Activated T-cell treated with anti-CD3 and anti-CD28 coated beads, Interleukin-2, amount 50 U/mL, for 4 hours (primary cell): ENCODE results near the gene WDR72. TPM values are rescaled to one million over a fixed set of nuclear protein-coding genes. Genes with fewer than 3 reads are reported as not detected.
"Not testable (repeated sequence)": the region's sequence is repeated elsewhere in the genome, so short reads cannot be mapped to it uniquely, and the experiment has no call there.

Experiments
- ATAC-seq, 2 donors: fragments of 200-7000 bp; cut with Tn5 transposase; one replicate each; pipeline ENCODE4 v1.10.0; 2021
- DNase-seq: peaks from one replicate; pipeline ENCODE4 v3.0.0-alpha.2; 2020
- H3K27me3 Mint-ChIP-seq: one replicate; pipeline ENCODE4 v1.8.0; 2021; ENCODE audit warnings: low read depth, mixed read lengths
- H3K36me3 Mint-ChIP-seq: one replicate; pipeline ENCODE4 v1.8.0; 2022; ENCODE audit warnings: mixed read lengths; ENCODE audit not compliant: insufficient read depth
- H3K4me1 Mint-ChIP-seq: one replicate; pipeline ENCODE4 v1.8.0; 2021; ENCODE audit warnings: low read depth, mixed read lengths
- H3K4me3 Mint-ChIP-seq: one replicate; pipeline ENCODE4 v1.8.0; 2021; ENCODE audit warnings: mild to moderate bottlenecking, moderate library complexity, mixed read lengths
- H3K9me3 Mint-ChIP-seq: one replicate; pipeline ENCODE4 v1.8.0; 2021; ENCODE audit warnings: mixed read lengths
- total RNA-seq, 3 donors: library from RNA; stranded (reverse); gene quantifications; one replicate each; pipeline ENCODE4 v1.2.1, GENCODE V29; 2021

WDR72 gene
- total RNA-seq, 3 donors from 2014 or later: 0.03 TPM; not detected in 2

GRCh38 chr15:53739651-53740050 is 19.8 kb downstream of the WDR72 start:
- H3K36me3 Mint-ChIP-seq: no peaks in the 10 kb centered on the region

GRCh38 chr15:53739187-53739586 is 20.3 kb downstream of the WDR72 start:
- Mint-ChIP-seq H3K9me3 (no peaks in the 10 kb centered on the region), H3K36me3 (no peaks in the 10 kb centered on the region), H3K4me3 (no peak overlapping the region), H3K27me3 (peaks cover 2% of the 10 kb centered on the region), H3K4me1 (no peaks in the 10 kb centered on the region)
- ATAC-seq (no peak), DNase-seq (no peak)

More at GRCh38 chr15:53739651-53740050, 19.8 kb downstream of the WDR72 start:
- no peak for ATAC-seq
- peaks cover 2% of the 10 kb centered on the region for H3K27me3 Mint-ChIP-seq
- no peak overlapping the region for H3K4me3 Mint-ChIP-seq
- H3K9me3 Mint-ChIP-seq: no peaks in the 10 kb centered on the region
- no peak for DNase-seq
- no peaks in the 10 kb centered on the region for H3K4me1 Mint-ChIP-seq

GRCh38 chr15:53721334-53722087 is 38.0 kb downstream of the WDR72 start:
- Mint-ChIP-seq H3K4me1 (no peaks in the 10 kb centered on the region), H3K9me3 (no peaks in the 10 kb centered on the region), H3K36me3 (no peaks in the 10 kb centered on the region), H3K4me3 (no peak overlapping the region), H3K27me3 (no peaks in the 10 kb centered on the region)
- ATAC-seq: no peak
- no peak for DNase-seq

- H3K4me3 Mint-ChIP-seq: no peak overlapping the region
- no peaks in the 10 kb centered on the region for H3K4me1 Mint-ChIP-seq
- H3K9me3 Mint-ChIP-seq: no peaks in the 10 kb centered on the region
- no peak for DNase-seq
- no peaks in the 10 kb centered on the region for H3K36me3 Mint-ChIP-seq
- ATAC-seq: no peak
- no peaks in the 10 kb centered on the region for H3K27me3 Mint-ChIP-seq
Observed at GRCh38 chr15:53716909-53717876, 42.3 kb downstream of the WDR72 start.

GRCh38 chr15:53713218-53713617 is 46.2 kb downstream of the WDR72 start:
- Mint-ChIP-seq H3K27me3 (peaks cover 4% of the 10 kb centered on the region), H3K4me1 (no peaks in the 10 kb centered on the region), H3K9me3 (no peaks in the 10 kb centered on the region), H3K4me3 (no peak overlapping the region), H3K36me3 (no peaks in the 10 kb centered on the region)
- DNase-seq (no peak), ATAC-seq (no peak)

- no peaks in the 10 kb centered on the region for H3K4me1 Mint-ChIP-seq
- H3K9me3 Mint-ChIP-seq: no peaks in the 10 kb centered on the region
- peaks cover 7% of the 10 kb centered on the region for H3K27me3 Mint-ChIP-seq
- H3K4me3 Mint-ChIP-seq: no peak overlapping the region
- no peak for DNase-seq
- no peaks in the 10 kb centered on the region for H3K36me3 Mint-ChIP-seq
- ATAC-seq: no peak
Observed at GRCh38 chr15:53710906-53711305, 48.6 kb downstream of the WDR72 start.

- Mint-ChIP-seq H3K4me1 (no peaks in the 10 kb centered on the region), H3K4me3 (no peak overlapping the region), H3K9me3 (no peaks in the 10 kb centered on the region), H3K36me3 (no peaks in the 10 kb centered on the region), H3K27me3 (peaks cover 7% of the 10 kb centered on the region)
- ATAC-seq (no peak), DNase-seq (no peak)
Observed at GRCh38 chr15:53709821-53710220, 49.6 kb downstream of the WDR72 start.

- ATAC-seq (no peak), DNase-seq (no peak)
- H3K9me3 Mint-ChIP-seq: no peaks in the 10 kb centered on the region
- no peaks in the 10 kb centered on the region for H3K4me1 Mint-ChIP-seq
- H3K36me3 Mint-ChIP-seq: no peaks in the 10 kb centered on the region
- no peak overlapping the region for H3K4me3 Mint-ChIP-seq
- H3K27me3 Mint-ChIP-seq: no peaks in the 10 kb centered on the region
Observed at GRCh38 chr15:53695365-53695764, 64.1 kb downstream of the WDR72 start.

GRCh38 chr15:53694476-53694874 is 65.0 kb downstream of the WDR72 start:
- DNase-seq (no peak), ATAC-seq (no peak)
- Mint-ChIP-seq H3K4me3 (no peak overlapping the region), H3K9me3 (no peaks in the 10 kb centered on the region), H3K27me3 (no peaks in the 10 kb centered on the region), H3K4me1 (no peaks in the 10 kb centered on the region), H3K36me3 (no peaks in the 10 kb centered on the region)

GRCh38 chr15:53693729-53694475 is 65.6 kb downstream of the WDR72 start:
- ATAC-seq (no peak), DNase-seq (no peak)
- Mint-ChIP-seq H3K36me3 (no peaks in the 10 kb centered on the region), H3K9me3 (no peaks in the 10 kb centered on the region), H3K4me3 (no peak overlapping the region), H3K4me1 (no peaks in the 10 kb centered on the region), H3K27me3 (no peaks in the 10 kb centered on the region)

- not testable (repeated sequence) for H3K4me1 Mint-ChIP-seq, ATAC-seq, H3K9me3 Mint-ChIP-seq, H3K4me3 Mint-ChIP-seq, H3K27me3 Mint-ChIP-seq, DNase-seq, H3K36me3 Mint-ChIP-seq
Observed at GRCh38 chr15:53684162-53684561, 75.3 kb downstream of the WDR72 start.

GRCh38 chr15:53681056-53681455 is 78.4 kb downstream of the WDR72 start:
- DNase-seq (no peak), ATAC-seq (no peak)
- Mint-ChIP-seq H3K4me3 (no peak overlapping the region), H3K4me1 (no peaks in the 10 kb centered on the region), H3K36me3 (no peaks in the 10 kb centered on the region), H3K27me3 (peaks cover 2% of the 10 kb centered on the region), H3K9me3 (peaks cover 6% of the 10 kb centered on the region)

- ATAC-seq (no peak), DNase-seq (no peak)
Observed at GRCh38 chr15:53675832-53676231, 83.6 kb downstream of the WDR72 start.

GRCh38 chr15:53671545-53671944 is 87.9 kb downstream of the WDR72 start:
- Mint-ChIP-seq H3K4me3 (no peak overlapping the region), H3K4me1 (no peaks in the 10 kb centered on the region), H3K9me3 (no peaks in the 10 kb centered on the region), H3K27me3 (no peaks in the 10 kb centered on the region), H3K36me3 (no peaks in the 10 kb centered on the region)
- ATAC-seq (no peak), DNase-seq (no peak)

More at GRCh38 chr15:53675832-53676231, 83.6 kb downstream of the WDR72 start:
- H3K4me3 Mint-ChIP-seq: no peak overlapping the region
- peaks cover 6% of the 10 kb centered on the region for H3K9me3 Mint-ChIP-seq
- no peaks in the 10 kb centered on the region for H3K36me3 Mint-ChIP-seq
- H3K27me3 Mint-ChIP-seq: peaks cover 2% of the 10 kb centered on the region
- H3K4me1 Mint-ChIP-seq: no peaks in the 10 kb centered on the region
